MM.1S (cell line): ENCODE data around the gene KCNMA1.

Experiments used
- DNase-seq: peaks from one replicate; pipeline ENCODE4 v3.0.0-alpha.2; 2015
- H2AFZ ChIP-seq: fragments of 300-600 bp; sonication (generic); 2 replicates; pipeline ENCODE4 v1.6.0; 2016; ENCODE audit warnings: antibody characterized with exemption, low read length
- H3F3A ChIP-seq: fragments of 300-600 bp; sonication (generic); 2 replicates; pipeline ENCODE4 v1.6.1; 2016; ENCODE audit warnings: mild to moderate bottlenecking, antibody characterized with exemption, low read length, moderate library complexity, mixed read lengths; ENCODE audit not compliant: insufficient read depth
- H3K27ac ChIP-seq: fragments of 300-600 bp; sonication (generic); 2 replicates; pipeline ENCODE4 v1.5.1; 2016; ENCODE audit warnings: mild to moderate bottlenecking, low read length
- H3K27me3 ChIP-seq: fragments of 300-600 bp; sonication (generic); replicated peaks from 2 replicates; pipeline ENCODE4 v1.6.0; 2016; ENCODE audit warnings: low read length; ENCODE audit not compliant: insufficient read depth
- H3K36me3 ChIP-seq: fragments of 300-600 bp; sonication (generic); replicated peaks from 2 replicates; pipeline ENCODE4 v1.6.1; 2016; ENCODE audit warnings: mild to moderate bottlenecking, low read length, mixed read lengths; ENCODE audit not compliant: insufficient read depth
- H3K4me1 ChIP-seq: fragments of 300-600 bp; sonication (generic); 2 replicates; pipeline ENCODE4 v1.6.1; 2016; ENCODE audit warnings: low read length, mixed read lengths
- H3K4me2 ChIP-seq: fragments of 300-600 bp; sonication (generic); 2 replicates; pipeline ENCODE4 v1.6.0; 2016; ENCODE audit warnings: low read depth, low read length
- H3K4me3 ChIP-seq: fragments of 300-600 bp; sonication (generic); 2 replicates; pipeline ENCODE4 v1.5.1; 2016; ENCODE audit warnings: low read length, mixed read lengths
- H3K79me2 ChIP-seq: fragments of 300-600 bp; sonication (generic); 2 replicates; pipeline ENCODE4 v1.6.1; 2016; ENCODE audit warnings: mixed run types, low read length, mixed read lengths
- H3K9ac ChIP-seq: fragments of 300-600 bp; sonication (generic); 2 replicates; pipeline ENCODE4 v1.6.1; 2016; ENCODE audit warnings: low read length, mixed read lengths
- H3K9me2 ChIP-seq: fragments of 300-600 bp; sonication (generic); replicated peaks from 2 replicates; pipeline ENCODE4 v1.6.1; 2016; ENCODE audit warnings: mild to moderate bottlenecking, low read length, mixed read lengths; ENCODE audit not compliant: insufficient read depth
- H3K9me3 ChIP-seq: fragments of 300-600 bp; sonication (generic); replicated peaks from 2 replicates; pipeline ENCODE4 v1.6.1; 2016; ENCODE audit warnings: mild to moderate bottlenecking, low read length, mixed read lengths; ENCODE audit not compliant: insufficient read depth
- H4K20me1 ChIP-seq: fragments of 300-600 bp; sonication (generic); 2 replicates; pipeline ENCODE4 v1.6.1; 2016; ENCODE audit warnings: mild to moderate bottlenecking, low read length, moderate library complexity, mixed read lengths; ENCODE audit not compliant: insufficient read depth
- CTCF ChIP-seq: fragments of 300-600 bp; sonication (generic); IDR thresholded peaks from 2 replicates; pipeline ENCODE4 v1.5.1; 2016; ENCODE audit warnings: antibody characterized with exemption, low read length, mixed read lengths
- EZH2 ChIP-seq: fragments of 300-600 bp; sonication (generic); optimal IDR thresholded peaks from 2 replicates; pipeline ENCODE3; 2017; ENCODE audit warnings: low read depth, mild to moderate bottlenecking, antibody characterized with exemption, low read length, mixed read lengths
- EZH2phosphoT487 ChIP-seq: fragments of 300-600 bp; sonication (generic); IDR thresholded peaks from 2 replicates; pipeline ENCODE4 v1.6.1; 2018; ENCODE audit warnings: antibody characterized with exemption, low read length

Gene KCNMA1

GRCh38 chr10:77531441-77532001, 106.1 kb downstream of the KCNMA1 start:
- H3K4me2 ChIP-seq = no peak overlapping the region

GRCh38 chr10:77530011-77530410, 107.6 kb downstream of the KCNMA1 start:
- H3K9me2 ChIP-seq = no peaks in the 10 kb centered on the region
- peaks cover 8% of the 10 kb centered on the region; the same call in 1 of the 2 replicates for H3K4me1 ChIP-seq
- H3K9ac ChIP-seq = no peak overlapping the region
- TF ChIP-seq CTCF = no peak
- no peak for TF ChIP-seq EZH2
- TF ChIP-seq EZH2phosphoT487 = no peak
- H4K20me1 ChIP-seq = no peaks in the 10 kb centered on the region
- no peak overlapping the region for H2AFZ ChIP-seq
- no peak for DNase-seq
- no peak overlapping the region for H3K27ac ChIP-seq
- H3K4me2 ChIP-seq = no peak overlapping the region
- H3K36me3 ChIP-seq = no peaks in the 10 kb centered on the region
- no peak overlapping the region for H3K4me3 ChIP-seq
- H3K9me3 ChIP-seq = no peaks in the 10 kb centered on the region
- H3F3A ChIP-seq = no peaks in the 10 kb centered on the region
- no peaks in the 10 kb centered on the region for H3K79me2 ChIP-seq
- no peaks in the 10 kb centered on the region for H3K27me3 ChIP-seq

More at GRCh38 chr10:77531441-77532001, 106.1 kb downstream of the KCNMA1 start:
- Histone ChIP-seq H3F3A (no peaks in the 10 kb centered on the region), H3K27ac (no peak overlapping the region), H2AFZ (no peak overlapping the region), H3K9me2 (no peaks in the 10 kb centered on the region), H3K4me1 (0 out of 2 replicates have a peak, but pooled peaks cover 7% of the 10 kb centered on the region), H3K36me3 (no peaks in the 10 kb centered on the region), H3K4me3 (no peak overlapping the region), H4K20me1 (no peaks in the 10 kb centered on the region), H3K9ac (no peak overlapping the region), H3K27me3 (no peaks in the 10 kb centered on the region), H3K79me2 (no peaks in the 10 kb centered on the region), H3K9me3 (no peaks in the 10 kb centered on the region)
- no peak for DNase-seq
- TF ChIP-seq EZH2phosphoT487 (no peak), CTCF (no peak), EZH2 (no peak)

GRCh38 chr10:77529050-77529576, 108.5 kb downstream of the KCNMA1 start:
- Histone ChIP-seq H2AFZ (no peak overlapping the region), H3K27me3 (no peaks in the 10 kb centered on the region), H3K9me3 (no peaks in the 10 kb centered on the region), H3K4me2 (no peak overlapping the region), H3K36me3 (no peaks in the 10 kb centered on the region), H3K27ac (no peak overlapping the region), H4K20me1 (no peaks in the 10 kb centered on the region), H3F3A (no peaks in the 10 kb centered on the region), H3K9me2 (no peaks in the 10 kb centered on the region), H3K9ac (no peak overlapping the region), H3K4me3 (no peak overlapping the region), H3K79me2 (no peaks in the 10 kb centered on the region), H3K4me1 (peaks cover 17% of the 10 kb centered on the region)
- DNase-seq = no peak
- TF ChIP-seq CTCF (no peak), EZH2phosphoT487 (no peak), EZH2 (no peak)
